ENCODE data around the gene ERN2. TPM values are rescaled to one million over a fixed set of nuclear protein-coding genes. Genes with fewer than 3 reads are reported as not detected.

The ERN2 gene
- total RNA-seq, 1 donor from 2014 or later, result not detected

- CTCF ChIA-PET, result no interaction called here
- ATAC-seq (ENCODE audit: low read depth) (peak; percentile 96), DNase-seq (no peak)
- H3K4me1 Mint-ChIP-seq, result peaks cover 24% of the 10 kb centered on the region
- H3K9me3 Mint-ChIP-seq, result no peaks in the 10 kb centered on the region
- H3K4me3 Mint-ChIP-seq, result peak overlapping the region; percentile 56
- H3K36me3 Mint-ChIP-seq (ENCODE audit: low read depth), result peaks cover 76% of the 10 kb centered on the region
- no peak for TF ChIP-seq CTCF (IDR thresholded peaks at IDR 0.05)
- H3K27me3 Mint-ChIP-seq, result no peaks in the 10 kb centered on the region
- POLR2A ChIA-PET, result interaction anchor here (2.2 kb wide), 1 partner anchor 9 kb away, joined by 5 read pairs; the partner anchor contains the start of gene PLK1
- intact Hi-C loops (cut with micrococcal nuclease), result loop anchor here (1.0 kb wide), 3 partner anchors 8 to 344 kb away; partner anchors contain the start of genes DCTN5, PALB2 and PLK1
- H3K27ac Mint-ChIP-seq, result peak overlapping the region; percentile 6
These were observed 42.8 kb downstream of the ERN2 start for GRCh38 chr16:23670137-23670776.

- Mint-ChIP-seq H3K9me3 (no peaks in the 10 kb centered on the region), H3K4me1 (peaks cover 24% of the 10 kb centered on the region), H3K36me3 (ENCODE audit: low read depth) (peaks cover 81% of the 10 kb centered on the region), H3K27ac (no peak overlapping the region), H3K27me3 (no peaks in the 10 kb centered on the region), H3K4me3 (no peak overlapping the region)
- CTCF ChIA-PET, result interaction anchor here (1.2 kb wide), 1 partner anchor 63 kb away, joined by 3 read pairs; no protein-coding TSS in a partner anchor
- DNase-seq, result no peak
- no peak for ATAC-seq (ENCODE audit: low read depth)
- POLR2A ChIA-PET, result interaction anchor here (2.2 kb wide), 1 partner anchor 10 kb away, joined by 5 read pairs; the partner anchor contains the start of gene PLK1
- intact Hi-C loops (cut with micrococcal nuclease), result no loop called here
- no peak for TF ChIP-seq CTCF (IDR thresholded peaks at IDR 0.05)
These were observed 44.1 kb downstream of the ERN2 start for GRCh38 chr16:23668873-23669272.

- ChIA-PET POLR2A (no interaction called here), CTCF (interaction anchor here (1.2 kb wide), 1 partner anchor 64 kb away, joined by 3 read pairs; no protein-coding TSS in a partner anchor)
- TF ChIP-seq CTCF (IDR thresholded peaks at IDR 0.05), result no peak
- intact Hi-C loops (cut with micrococcal nuclease), result no loop called here
- no peaks in the 10 kb centered on the region for H3K9me3 Mint-ChIP-seq
- peaks cover 24% of the 10 kb centered on the region for H3K4me1 Mint-ChIP-seq
- no peak overlapping the region for H3K27ac Mint-ChIP-seq
- peaks cover 84% of the 10 kb centered on the region for H3K36me3 Mint-ChIP-seq (ENCODE audit: low read depth)
- no peaks in the 10 kb centered on the region for H3K27me3 Mint-ChIP-seq
- H3K4me3 Mint-ChIP-seq, result no peak overlapping the region
- ATAC-seq (ENCODE audit: low read depth) (no peak), DNase-seq (no peak)
These were observed 44.8 kb downstream of the ERN2 start for GRCh38 chr16:23668225-23668624.

GRCh38 chr16:23667355-23667659 is 45.7 kb downstream of the ERN2 start:
- no peak overlapping the region for H3K27ac Mint-ChIP-seq
- peaks cover 24% of the 10 kb centered on the region for H3K4me1 Mint-ChIP-seq
- CTCF ChIA-PET, result no interaction called here
- ATAC-seq (ENCODE audit: low read depth), result no peak
- no peak for DNase-seq
- POLR2A ChIA-PET, result no interaction called here
- H3K4me3 Mint-ChIP-seq, result no peak overlapping the region
- peaks cover 92% of the 10 kb centered on the region for H3K36me3 Mint-ChIP-seq (ENCODE audit: low read depth)
- no peaks in the 10 kb centered on the region for H3K27me3 Mint-ChIP-seq
- no peak for TF ChIP-seq CTCF (IDR thresholded peaks at IDR 0.05)
- intact Hi-C loops (cut with micrococcal nuclease), result no loop called here
- H3K9me3 Mint-ChIP-seq, result no peaks in the 10 kb centered on the region

- intact Hi-C loops (cut with micrococcal nuclease), result no loop called here
- H3K27ac Mint-ChIP-seq, result no peak overlapping the region
- ChIA-PET POLR2A (no interaction called here), CTCF (no interaction called here)
- no peak for TF ChIP-seq CTCF (IDR thresholded peaks at IDR 0.05)
- ATAC-seq (ENCODE audit: low read depth) (no peak), DNase-seq (no peak)
- H3K36me3 Mint-ChIP-seq (ENCODE audit: low read depth), result peaks cover 93% of the 10 kb centered on the region
- H3K4me1 Mint-ChIP-seq, result peaks cover 24% of the 10 kb centered on the region
- no peaks in the 10 kb centered on the region for H3K9me3 Mint-ChIP-seq
- H3K27me3 Mint-ChIP-seq, result no peaks in the 10 kb centered on the region
- no peak overlapping the region for H3K4me3 Mint-ChIP-seq
These were observed 46.3 kb downstream of the ERN2 start for GRCh38 chr16:23666571-23667354.
